Measurements from ENCODE around the gene IL13RA1. TPM values are rescaled to one million over a fixed set of nuclear protein-coding genes. Genes with fewer than 3 reads are reported as not detected.

The IL13RA1 gene
- polyA plus RNA-seq, 3 donors = 48.8 to 74.6 (median 72.6) TPM

- TF ChIP-seq, protein P1, sequence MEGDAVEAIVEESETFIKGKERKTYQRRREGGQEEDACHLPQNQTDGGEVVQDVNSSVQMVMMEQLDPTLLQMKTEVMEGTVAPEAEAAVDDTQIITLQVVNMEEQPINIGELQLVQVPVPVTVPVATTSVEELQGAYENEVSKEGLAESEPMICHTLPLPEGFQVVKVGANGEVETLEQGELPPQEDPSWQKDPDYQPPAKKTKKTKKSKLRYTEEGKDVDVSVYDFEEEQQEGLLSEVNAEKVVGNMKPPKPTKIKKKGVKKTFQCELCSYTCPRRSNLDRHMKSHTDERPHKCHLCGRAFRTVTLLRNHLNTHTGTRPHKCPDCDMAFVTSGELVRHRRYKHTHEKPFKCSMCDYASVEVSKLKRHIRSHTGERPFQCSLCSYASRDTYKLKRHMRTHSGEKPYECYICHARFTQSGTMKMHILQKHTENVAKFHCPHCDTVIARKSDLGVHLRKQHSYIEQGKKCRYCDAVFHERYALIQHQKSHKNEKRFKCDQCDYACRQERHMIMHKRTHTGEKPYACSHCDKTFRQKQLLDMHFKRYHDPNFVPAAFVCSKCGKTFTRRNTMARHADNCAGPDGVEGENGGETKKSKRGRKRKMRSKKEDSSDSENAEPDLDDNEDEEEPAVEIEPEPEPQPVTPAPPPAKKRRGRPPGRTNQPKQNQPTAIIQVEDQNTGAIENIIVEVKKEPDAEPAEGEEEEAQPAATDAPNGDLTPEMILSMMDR (IDR thresholded peaks at IDR 0.05) = no peak
- Histone ChIP-seq H3K36me3 (replicated peaks in 1 of 2; ENCODE audit: control insufficient read depth in 1 of 2, insufficient read depth in 2 of 2, low read length in 2 of 2) (no peaks in the 10 kb centered on the region), H4K20me1 (ENCODE audit: insufficient read depth, low read length) (peaks cover 11% of the 10 kb centered on the region), H3K4me3 (replicated peaks in 1 of 3; ENCODE audit: low read depth in 2 of 3, low read length in 3 of 3) (peak overlapping the region; percentile 14 to 75 (median 60)), H3K27ac (ENCODE audit: low read depth in 1 of 2, low read length in 2 of 2) (peak overlapping the region; percentile 54 to 77), H3K4me2 (replicated peaks; ENCODE audit: extremely low read depth, low read length, poor library complexity, severe bottlenecking) (peak overlapping the region; percentile 69), H3K9me3 (replicated peaks in 1 of 2; ENCODE audit: control insufficient read depth in 1 of 2, insufficient read depth in 1 of 2, low read length in 2 of 2) (no peaks in the 10 kb centered on the region), H3K79me2 (ENCODE audit: insufficient read depth, low read length) (peaks cover 37% of the 10 kb centered on the region), H3K9ac (ENCODE audit: insufficient read depth, low read length, poor library complexity, severe bottlenecking) (no peak overlapping the region), H2AFZ (ENCODE audit: insufficient read depth, low read depth, low read length, poor library complexity, severe bottlenecking) (no peak overlapping the region), H3K27me3 (ENCODE audit: control insufficient read depth in 2 of 2, insufficient read depth in 2 of 2, low read length in 2 of 2) (no peaks in the 10 kb centered on the region), H3K4me1 (ENCODE audit: control insufficient read depth in 1 of 2, insufficient read depth in 2 of 2, low read length in 2 of 2) (peaks cover 80 to 82% of the 10 kb centered on the region in 2 donors)
- no CpG with 5 or more reads among the region's 3 CpGs for WGBS (ENCODE audit: insufficient coverage)
- no peaks in the 10 kb centered on the region for H3K36me3 Mint-ChIP-seq
- H3K4me1 Mint-ChIP-seq = peaks cover 76% of the 10 kb centered on the region
- intact Hi-C loops (cut with micrococcal nuclease) = no loop called here
- DNase-seq = peak in 2 of 3 donors; percentile 61 to 65
- H3K9me3 Mint-ChIP-seq = peaks cover 0 to 10% (median 0%) of the 10 kb centered on the region in 7 donors
- peak overlapping the region; percentile 87 to 94 (median 91) for H3K27ac Mint-ChIP-seq
- peaks cover 0 to 11% (median 0%) of the 10 kb centered on the region in 3 donors for H3K27me3 Mint-ChIP-seq (ENCODE audit: low read depth in 3 of 3)
- peak overlapping the region; percentile 67 to 74 for H3K4me3 Mint-ChIP-seq
These were observed 1.0 kb upstream of the IL13RA1 start for GRCh38 chrX:118726396-118726795.

DNA sequence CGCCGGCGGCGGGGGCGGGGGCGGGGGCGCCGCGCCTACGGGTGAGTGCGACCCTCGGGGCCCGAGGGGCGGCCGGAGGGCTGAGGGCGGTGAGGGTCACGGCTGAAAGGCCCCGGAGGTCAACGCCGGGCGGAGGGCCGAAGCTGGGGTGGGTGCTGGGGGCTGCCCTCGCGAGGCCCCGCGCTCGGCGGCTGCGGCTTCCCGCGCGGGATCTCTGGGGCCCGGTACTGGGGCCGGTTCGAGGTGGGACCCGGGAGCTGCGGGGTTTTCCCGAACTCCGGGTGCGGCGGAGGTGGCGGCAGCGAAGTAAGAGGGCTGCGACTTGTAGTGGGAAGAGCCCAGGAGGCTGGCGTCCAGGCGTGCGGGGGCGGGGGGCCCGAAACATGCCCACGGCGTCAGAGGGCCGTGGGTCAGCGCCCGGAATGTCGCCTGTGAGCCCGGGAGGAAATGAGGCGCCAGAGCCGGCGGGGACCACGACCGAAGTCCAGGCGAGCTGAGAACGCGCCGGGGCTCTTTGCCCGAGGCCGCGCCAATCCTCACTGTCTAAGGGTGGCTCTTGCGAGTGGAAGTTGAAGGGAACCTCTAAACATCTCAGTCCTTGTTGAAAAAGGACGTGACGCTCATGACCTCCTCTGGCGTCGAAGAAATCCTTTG lies 407 bp downstream of the IL13RA1 start:
- intact Hi-C loops (cut with micrococcal nuclease) = no loop called here
- Histone ChIP-seq H2AFZ (ENCODE audit: insufficient read depth, low read depth, low read length, poor library complexity, severe bottlenecking) (peak overlapping the region; percentile 15), H3K4me1 (ENCODE audit: control insufficient read depth in 1 of 2, insufficient read depth in 2 of 2, low read length in 2 of 2) (peaks cover 75 to 76% of the 10 kb centered on the region in 2 donors), H3K27me3 (ENCODE audit: control insufficient read depth in 2 of 2, insufficient read depth in 2 of 2, low read length in 2 of 2) (no peaks in the 10 kb centered on the region), H3K79me2 (ENCODE audit: insufficient read depth, low read length) (peaks cover 47% of the 10 kb centered on the region), H3K36me3 (replicated peaks in 1 of 2; ENCODE audit: control insufficient read depth in 1 of 2, insufficient read depth in 2 of 2, low read length in 2 of 2) (no peaks in the 10 kb centered on the region), H3K9ac (ENCODE audit: insufficient read depth, low read length, poor library complexity, severe bottlenecking) (peak overlapping the region; percentile 80), H3K4me3 (replicated peaks in 1 of 3; ENCODE audit: low read depth in 2 of 3, low read length in 3 of 3) (peak overlapping the region; percentile 60 to 75 (median 73)), H3K9me3 (replicated peaks in 1 of 2; ENCODE audit: control insufficient read depth in 1 of 2, insufficient read depth in 1 of 2, low read length in 2 of 2) (no peaks in the 10 kb centered on the region), H3K27ac (ENCODE audit: low read depth in 1 of 2, low read length in 2 of 2) (peak overlapping the region; percentile 77 to 78), H4K20me1 (ENCODE audit: insufficient read depth, low read length) (peaks cover 11% of the 10 kb centered on the region), H3K4me2 (replicated peaks; ENCODE audit: extremely low read depth, low read length, poor library complexity, severe bottlenecking) (peak overlapping the region; percentile 69)
- Mint-ChIP-seq H3K4me3 (peak overlapping the region; percentile 84 to 92), H3K36me3 (no peaks in the 10 kb centered on the region), H3K4me1 (peaks cover 72% of the 10 kb centered on the region), H3K9me3 (peaks cover 0 to 9% (median 0%) of the 10 kb centered on the region in 7 donors), H3K27me3 (ENCODE audit: low read depth in 3 of 3) (peaks cover 0 to 11% (median 0%) of the 10 kb centered on the region in 3 donors), H3K27ac (peak overlapping the region; percentile 85 to 93 (median 89))
- TF ChIP-seq, protein P1 (IDR thresholded peaks at IDR 0.05) = no peak
- 0% methylated on average over 43 of the region's 73 CpGs for WGBS (ENCODE audit: insufficient coverage)
- DNase-seq = peak in 1 of 3 donors; percentile 41
